Astrocyte of the spinal cord (primary cell): ENCODE data around the gene GHDC.
A peak's percentile ranks its signal among the peaks of the same experiment; 100 is the strongest.

Experiments
- DNase-seq: peaks from one replicate; pipeline ENCODE4 v3.0.0; 2011; ENCODE audit warnings: low read depth, low spot score
- H3K4me3 ChIP-seq: 2 replicates; pipeline ENCODE4 v1.5.1; 2011; ENCODE audit warnings: low read depth, mild to moderate bottlenecking, low read length, moderate library complexity
- CTCF ChIP-seq: IDR thresholded peaks from 2 replicates; pipeline ENCODE4 v1.5.1; 2012; ENCODE audit warnings: low read depth, mild to moderate bottlenecking, low read length, inconsistent platforms
- in situ Hi-C: cut with HindIII; loops from 2 replicates; pipeline ENCODE4 v1.10.0; 2017; ENCODE audit warnings: low sequenced_read_pairs

The GHDC gene

DNA sequence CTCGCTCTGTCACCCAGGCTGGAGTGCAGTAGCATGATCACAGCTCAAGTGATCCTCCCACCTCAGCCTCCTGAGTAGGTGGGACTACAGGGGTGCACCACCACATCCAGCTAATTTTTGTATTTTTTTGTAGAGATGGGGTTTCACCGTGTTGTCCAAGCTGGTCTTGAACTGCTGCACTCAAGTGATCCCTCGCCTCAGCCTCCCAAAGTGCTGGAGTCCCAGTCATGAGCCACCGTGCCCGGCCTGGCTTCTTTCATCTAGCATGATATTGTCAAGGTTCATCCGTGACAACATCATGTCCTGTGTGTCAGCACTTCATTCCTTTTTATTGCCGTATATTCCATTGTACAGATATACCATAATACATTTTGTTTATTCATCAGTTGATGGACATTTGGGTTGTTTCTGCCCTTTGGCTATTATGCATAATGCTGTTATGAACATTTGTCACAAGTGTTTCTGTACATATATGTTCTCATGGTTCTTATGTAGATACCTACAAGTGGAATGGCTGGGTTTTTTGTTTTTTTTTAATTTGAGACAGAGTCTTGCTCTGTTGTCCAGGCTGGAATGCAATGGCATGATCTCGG, 3.4 kb upstream of the GHDC start:
- no peak for TF ChIP-seq CTCF
- DNase-seq, result no peak
- in situ Hi-C loops, result no loop called here
- no peak overlapping the region for H3K4me3 ChIP-seq

- no peak for TF ChIP-seq CTCF
- peak overlapping the region; percentile 61 for H3K4me3 ChIP-seq
- DNase-seq, result no peak
- in situ Hi-C loops, result no loop called here
These were observed 902 bp downstream of the GHDC start for GRCh38 chr17:42193216-42193968.

DNA sequence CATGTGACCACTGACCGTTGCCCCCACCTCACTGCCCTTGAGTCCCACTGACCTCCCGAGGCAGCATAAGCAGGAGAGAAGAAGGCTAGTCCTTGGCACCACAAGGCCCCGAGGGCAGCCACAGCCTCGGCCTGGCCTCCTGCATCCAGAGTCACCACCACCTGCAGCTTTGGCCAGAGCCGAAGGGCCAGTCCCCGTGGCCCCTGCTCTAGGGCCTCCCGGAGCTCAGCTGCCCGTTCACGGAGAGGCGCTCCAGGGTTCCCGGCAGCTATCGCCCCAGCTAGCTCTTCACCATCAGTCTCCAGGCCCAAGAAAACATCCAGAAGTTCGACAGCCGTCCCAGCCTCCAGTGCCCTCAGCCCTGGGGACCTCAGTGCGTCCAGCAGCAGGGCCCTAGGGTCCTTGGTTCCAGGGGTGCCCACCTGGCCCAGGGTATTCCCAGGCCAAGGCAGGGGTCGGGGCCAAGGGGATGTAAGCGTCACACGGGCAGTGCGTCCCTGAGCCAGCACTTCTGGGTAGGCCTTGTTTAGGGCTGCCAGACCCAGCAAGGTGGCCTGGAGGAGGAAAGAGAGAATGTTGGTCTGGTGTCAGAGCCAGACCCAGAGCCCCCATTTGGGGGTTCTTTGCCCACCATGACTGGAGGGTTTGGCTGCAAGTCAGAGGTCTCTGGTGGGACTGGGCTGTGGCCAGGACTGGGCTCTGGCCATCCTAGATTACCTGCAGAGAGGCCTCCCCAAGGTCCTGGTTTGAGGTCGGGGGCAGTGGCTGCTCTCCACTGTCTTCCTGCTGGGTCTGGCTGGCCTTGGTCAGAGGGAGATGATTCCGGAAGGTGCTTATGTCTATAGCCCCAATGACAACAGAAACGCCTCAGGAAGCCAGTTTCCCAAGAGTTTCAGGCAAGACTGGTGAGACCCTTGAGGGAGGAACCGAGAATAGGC, 1.8 kb downstream of the GHDC start:
- in situ Hi-C loops, result no loop called here
- H3K4me3 ChIP-seq, result no peak overlapping the region
- no peak for TF ChIP-seq CTCF
- DNase-seq, result no peak

GRCh38 chr17:42191275-42191608, 3.1 kb downstream of the GHDC start:
- in situ Hi-C loops, result no loop called here

GRCh38 chr17:42190491-42191274, 3.6 kb downstream of the GHDC start:
- no peak overlapping the region for H3K4me3 ChIP-seq
- in situ Hi-C loops, result no loop called here
- no peak for DNase-seq
- TF ChIP-seq CTCF, result no peak

More at GRCh38 chr17:42191275-42191608, 3.1 kb downstream of the GHDC start:
- DNase-seq, result no peak
- TF ChIP-seq CTCF, result no peak
- no peak overlapping the region for H3K4me3 ChIP-seq

GRCh38 chr17:42189651-42189965, 4.7 kb downstream of the GHDC start:
- H3K4me3 ChIP-seq, result no peak overlapping the region
- in situ Hi-C loops, result no loop called here
- DNase-seq, result no peak
- TF ChIP-seq CTCF, result no peak
